Stimulated activated CD8-positive, alpha-beta memory T cell treated with anti-CD3 and anti-CD28 coated beads, Interleukin-2, amount 100 ng/mL, for 48 hours (primary cell): ENCODE results near the gene ASPHD2.

ENCODE experiments used
- DNase-seq, 2 donors: peaks; one replicate each; pipeline ENCODE4 v3.0.0-alpha.2; 2020; ENCODE audit warnings: low read depth in 2 of 2

The ASPHD2 gene

DNA sequence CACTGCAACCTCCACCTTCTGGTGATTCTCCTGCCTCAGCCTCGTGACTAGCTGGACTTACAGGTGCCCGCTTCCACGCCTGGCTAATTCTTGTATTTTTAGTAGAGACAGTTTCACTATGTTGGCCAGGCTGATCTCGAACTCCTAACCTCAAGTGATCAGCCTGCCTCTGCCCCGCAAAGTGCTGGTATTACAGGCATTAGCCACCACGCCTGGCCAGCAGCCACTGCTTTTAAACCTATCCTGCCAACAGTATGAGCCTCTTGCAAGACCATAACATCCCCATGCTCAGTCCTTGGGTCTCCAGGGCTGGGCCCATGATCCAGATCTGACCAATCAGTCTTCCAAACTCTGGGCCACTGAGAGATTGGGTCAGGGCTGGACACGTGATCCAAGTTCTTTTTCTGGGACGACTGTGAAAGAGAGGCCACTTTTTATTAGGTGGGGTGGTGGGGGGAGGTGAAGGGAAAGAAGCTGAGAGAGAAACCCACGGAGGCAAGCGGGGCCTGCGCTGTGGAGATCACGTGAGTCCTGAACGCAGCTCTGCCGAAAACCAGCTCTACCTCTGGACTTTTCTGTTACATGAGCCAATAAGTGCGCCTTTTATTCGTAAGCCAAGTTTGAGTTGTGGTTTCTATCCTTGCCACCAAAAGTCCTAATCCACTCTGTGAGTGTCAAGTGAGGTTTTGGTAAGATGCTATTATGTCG lies 17.9 kb downstream of the ASPHD2 start:
- DNase-seq: no peak

DNA sequence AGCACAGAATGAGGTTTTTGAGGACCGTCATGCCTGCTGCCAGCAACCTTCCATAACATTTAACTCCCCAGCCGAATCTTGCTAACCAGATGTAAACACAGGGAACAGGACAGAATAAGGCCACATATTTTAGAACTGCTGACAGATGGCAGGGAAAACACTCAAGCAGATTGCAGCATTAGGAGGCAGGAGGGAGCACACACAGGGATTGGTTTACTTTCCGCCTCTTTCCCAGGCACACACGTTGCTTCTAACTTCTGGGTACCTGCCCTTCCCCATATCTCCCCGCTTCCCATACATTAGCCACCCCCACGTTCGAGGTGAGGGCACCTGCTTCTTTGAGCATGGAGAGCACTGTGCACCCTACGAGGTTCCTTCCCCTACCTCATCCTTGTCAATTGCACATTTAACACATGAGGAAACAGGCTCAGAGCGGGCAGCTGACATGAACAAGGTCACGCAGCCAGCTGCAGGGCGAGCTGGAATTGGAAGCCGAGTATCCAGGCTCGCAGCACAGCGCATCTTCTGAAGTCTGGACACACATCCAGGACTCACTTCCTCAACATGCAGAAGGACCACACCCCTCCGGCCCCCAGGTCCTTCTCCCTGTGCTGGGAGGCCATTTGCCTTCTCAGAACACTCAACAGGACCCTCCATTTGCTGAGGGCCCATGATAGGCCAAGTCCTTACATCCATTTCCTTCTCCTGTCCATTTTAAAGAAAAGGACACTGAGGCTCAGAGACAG lies 18.7 kb downstream of the ASPHD2 start:
- no peak for DNase-seq

DNA sequence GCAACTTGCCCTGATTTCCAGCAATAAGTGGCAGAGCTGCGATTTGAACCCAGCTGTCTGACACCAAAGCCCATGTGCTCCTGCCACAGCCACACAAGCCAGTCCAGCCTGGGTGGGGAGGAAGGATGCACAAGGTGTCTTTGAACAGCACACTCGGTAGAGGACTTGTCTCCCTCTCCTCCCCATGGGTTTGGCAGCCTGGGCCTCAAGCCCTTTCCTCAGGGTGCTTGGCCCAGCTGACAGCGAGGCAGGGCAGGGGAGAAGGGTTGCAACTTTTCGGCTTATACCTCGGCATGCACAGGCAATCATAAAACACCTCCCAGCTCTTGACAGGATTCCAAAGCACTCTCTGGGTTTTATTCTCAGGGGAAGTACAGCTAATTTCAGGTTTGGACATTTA lies 19.3 kb downstream of the ASPHD2 start:
- no peak for DNase-seq

DNA sequence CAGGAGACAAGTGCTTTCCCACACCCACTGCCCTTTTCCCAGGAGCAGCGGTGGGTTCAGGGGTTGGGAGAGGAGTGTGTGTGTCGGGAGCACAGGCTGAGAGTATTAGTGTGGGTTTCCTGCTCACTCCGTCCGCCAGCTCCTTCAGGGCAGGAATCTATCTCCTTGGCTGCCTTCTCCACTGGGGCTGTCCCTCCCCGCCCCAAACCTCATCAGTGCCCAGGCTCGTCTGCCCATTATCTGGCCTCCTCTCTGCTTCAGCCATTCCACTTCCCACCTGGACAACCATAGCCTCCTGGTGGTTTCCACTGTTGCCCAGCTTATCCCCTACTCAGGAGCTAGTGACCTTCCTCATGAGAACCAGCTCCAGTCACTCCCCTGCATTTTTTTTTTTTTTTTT lies 19.9 kb downstream of the ASPHD2 start:
- DNase-seq: no peak

DNA sequence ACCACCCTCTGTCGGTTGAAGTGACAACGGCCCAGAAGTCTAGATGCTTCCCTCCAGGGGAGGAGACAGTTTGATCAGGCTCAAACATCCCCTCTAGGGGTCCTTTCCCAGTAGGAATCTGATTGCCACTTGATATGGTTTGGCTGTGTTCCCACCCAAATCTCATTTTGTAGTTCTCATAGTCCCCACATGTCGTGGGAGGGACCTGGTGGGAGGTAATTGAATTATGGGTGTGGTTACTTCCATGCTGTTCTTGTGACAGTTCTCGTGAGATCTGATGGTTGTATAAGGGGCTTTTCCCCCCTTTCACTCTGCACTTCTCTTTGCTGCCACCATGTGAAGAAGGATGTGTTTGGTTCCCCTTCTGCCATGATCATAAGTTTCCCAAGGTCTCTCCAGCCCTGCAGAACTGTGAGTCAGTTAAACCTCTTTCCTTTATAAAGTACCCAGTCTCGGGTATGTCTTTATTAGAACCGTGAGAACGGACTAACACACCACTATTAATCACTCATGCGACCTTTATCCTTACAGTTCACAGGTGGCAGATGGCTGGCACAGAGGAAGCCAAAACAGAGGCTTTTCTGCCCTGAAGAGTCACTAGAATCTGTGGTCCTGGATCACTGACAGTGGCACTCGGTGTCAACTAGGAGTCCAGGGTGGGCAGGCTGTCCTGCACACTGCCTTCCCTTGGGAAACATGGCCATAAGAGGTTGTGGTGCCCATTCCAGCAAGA lies 21.6 kb downstream of the ASPHD2 start:
- no peak for DNase-seq

DNA sequence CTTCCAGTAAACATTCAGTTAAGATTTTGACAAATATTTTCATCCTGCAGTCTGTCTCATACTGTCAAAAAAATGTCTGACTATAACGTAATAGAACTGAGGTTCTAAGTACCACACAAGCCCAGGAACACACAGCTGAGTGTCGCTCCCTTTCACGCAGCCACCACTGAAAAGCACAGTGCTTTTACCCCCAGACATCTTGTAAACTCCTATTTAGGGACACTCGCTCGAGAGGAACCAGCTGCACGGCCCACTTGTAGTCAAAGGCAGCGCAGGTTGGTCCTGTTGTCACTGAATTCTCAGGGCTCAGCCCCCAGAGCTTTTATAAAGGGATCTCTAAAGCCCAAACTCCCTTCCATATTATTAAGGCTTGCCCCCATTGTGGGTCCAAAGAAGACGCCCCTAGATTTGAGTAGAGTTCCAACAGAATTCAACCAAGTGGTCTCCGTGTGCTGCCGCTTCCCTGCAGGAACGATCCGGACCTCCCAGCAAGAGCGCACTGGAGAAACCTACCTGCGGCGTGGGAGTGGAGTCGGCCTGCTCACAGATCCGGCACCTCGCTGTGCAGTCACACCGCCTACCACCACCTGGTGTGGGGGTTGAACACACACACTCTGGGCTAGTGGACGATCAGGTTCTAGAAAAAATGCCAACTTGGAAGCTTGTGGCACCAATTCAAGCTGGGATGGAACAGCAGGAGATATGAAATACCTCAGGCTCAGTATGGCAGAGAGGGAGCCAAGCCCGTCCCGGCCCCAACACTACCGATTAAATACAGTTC lies 23.4 kb downstream of the ASPHD2 start:
- no peak for DNase-seq

DNA sequence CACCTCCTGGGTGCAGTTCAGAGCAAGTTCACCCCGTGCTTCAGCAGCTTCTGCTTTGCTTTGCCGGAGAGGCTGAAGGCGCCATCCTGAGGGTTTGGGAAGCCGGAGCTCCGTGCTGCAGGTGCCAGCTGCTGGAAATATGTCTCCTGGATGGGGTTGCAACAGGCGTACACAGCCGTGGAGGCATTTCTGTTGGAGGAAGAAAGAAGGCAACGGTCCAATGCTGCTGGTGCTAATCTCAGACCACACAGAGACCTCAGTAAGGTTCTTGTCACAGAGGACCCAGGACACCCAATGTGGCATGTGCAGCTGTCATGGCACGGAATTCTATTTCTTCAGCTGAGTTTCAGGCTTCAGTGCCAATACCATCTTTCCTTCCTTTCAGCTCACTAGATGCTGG lies 24.2 kb downstream of the ASPHD2 start:
- DNase-seq: no peak

DNA sequence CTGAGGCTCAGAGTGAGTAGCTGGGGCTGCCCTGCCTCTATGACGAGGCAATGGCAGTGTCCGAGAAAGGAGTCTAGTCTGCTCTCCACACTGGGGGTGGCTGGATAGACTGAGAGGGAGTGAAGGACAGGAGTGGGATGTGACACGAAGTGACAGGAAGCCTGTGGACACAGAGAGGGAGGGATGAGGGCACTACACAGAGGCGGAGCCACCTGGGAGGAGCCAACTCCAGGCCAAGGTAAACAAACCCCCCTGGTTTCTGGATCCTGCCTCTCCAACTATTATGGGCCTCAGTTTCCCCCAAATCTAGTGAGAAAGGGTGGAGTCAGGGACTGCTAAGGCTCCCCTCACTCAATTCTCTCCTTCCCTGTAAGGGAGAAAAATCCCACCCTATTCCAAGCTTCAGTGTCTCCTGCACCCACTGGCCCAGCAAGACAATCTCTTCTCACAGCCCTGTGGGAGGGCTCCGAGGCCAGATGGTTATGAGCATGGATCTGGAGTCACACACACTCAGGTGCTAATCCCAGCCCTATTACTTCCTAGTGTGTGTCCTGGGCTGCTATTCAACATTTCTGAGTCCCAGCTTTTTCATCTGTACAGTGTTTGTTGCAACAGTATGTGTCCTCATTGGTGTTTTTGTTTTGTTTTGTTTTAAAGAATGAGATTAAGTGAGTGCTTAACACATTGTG lies 24.9 kb downstream of the ASPHD2 start:
- DNase-seq: no peak

DNA sequence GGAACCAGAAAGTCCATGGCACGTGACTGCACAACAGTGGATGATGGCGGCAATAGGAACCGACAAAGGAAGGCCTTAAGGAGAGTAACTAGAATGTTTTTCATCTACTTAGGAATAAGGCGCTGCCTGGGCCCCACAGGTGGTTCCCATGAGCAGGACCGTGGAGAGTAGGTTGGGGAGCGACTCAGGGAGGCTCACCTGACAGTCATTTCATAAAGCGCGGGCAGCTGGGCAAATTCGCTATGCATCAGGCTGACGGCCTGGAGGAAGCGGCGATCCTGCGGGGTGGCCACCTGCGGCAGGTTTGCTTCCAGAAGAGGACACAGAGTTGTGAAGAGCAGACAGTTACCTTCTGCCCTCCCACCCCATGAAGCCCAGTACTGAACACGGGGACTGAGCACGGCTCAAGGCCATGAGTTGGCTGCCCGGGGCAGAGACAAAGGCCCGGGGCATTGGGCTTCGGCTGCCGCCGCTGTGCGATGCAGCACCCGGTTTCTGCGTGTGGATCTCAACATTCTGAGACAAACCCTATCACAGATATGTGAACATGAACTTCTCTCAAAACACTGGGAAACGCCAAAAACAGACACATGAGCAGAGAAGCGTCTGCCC lies 28.7 kb downstream of the ASPHD2 start:
- no peak for DNase-seq

DNA sequence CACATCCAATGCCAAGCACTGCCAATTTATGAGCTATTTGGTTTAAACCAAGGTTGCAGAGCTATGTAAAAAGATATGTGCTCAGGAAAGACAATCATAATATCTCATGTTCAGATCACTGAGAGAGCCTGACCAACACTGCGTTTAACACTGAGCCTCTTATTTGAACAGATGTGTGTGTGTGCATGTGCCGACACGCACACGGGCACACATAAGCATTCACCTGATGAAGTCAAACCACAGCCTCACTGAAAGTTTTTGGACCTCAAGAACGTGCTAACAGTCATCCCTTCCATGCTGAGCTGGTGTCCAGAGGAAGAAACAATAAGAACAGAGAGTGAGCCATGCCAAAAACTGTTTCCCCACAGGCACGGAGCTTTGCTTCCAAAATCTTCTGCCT lies 31.1 kb downstream of the ASPHD2 start:
- DNase-seq: no peak

DNA sequence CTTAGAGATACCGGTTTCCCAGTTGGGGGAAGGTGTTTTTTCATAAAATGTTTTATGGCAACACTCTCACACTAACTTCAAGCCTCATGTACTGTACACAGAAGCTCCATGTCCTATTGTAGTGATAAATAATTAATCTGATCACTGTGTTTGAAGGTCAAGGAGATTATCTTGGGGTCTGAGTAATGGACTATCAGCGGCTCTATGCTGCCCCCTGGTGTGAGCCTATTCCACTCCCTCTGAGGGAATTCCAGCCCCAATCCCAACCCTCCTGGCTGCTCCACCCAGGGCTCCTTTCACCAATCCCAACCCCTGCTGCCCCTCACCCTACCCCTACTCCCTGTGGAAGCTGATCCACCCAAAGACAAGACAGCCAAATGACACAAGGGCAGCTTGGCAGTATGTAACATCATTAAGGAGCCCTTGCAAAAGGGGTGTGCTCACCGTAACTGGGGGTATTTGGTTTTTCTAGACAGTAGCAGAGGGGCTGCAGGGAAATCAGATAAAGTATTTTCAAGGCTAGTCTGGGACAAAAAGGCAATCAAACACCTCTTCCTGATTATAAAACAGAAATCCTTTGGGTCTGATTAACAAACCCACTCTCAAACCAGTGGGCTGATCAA lies 32.2 kb downstream of the ASPHD2 start:
- peak; percentile 24 to 28 for DNase-seq

DNA sequence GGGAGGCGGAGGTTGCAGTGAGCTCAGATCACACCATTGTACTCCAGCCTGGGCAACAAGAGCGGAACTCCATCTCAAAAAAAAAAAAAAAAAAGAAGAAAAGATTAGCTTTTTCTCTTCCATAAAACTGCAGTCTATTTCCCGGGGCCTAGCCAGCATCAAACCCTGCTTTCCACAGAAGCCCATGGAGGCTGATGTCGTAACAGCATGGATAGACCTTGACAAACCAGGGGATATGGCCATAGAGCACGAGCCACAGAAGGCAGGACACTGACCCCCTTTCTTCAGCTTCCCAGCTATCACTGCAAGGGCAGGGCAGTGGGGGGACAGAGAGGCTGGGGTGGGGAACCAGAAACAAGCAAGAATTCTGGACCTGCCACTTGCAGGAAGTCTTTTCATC lies 33.0 kb downstream of the ASPHD2 start:
- DNase-seq: no peak

DNA sequence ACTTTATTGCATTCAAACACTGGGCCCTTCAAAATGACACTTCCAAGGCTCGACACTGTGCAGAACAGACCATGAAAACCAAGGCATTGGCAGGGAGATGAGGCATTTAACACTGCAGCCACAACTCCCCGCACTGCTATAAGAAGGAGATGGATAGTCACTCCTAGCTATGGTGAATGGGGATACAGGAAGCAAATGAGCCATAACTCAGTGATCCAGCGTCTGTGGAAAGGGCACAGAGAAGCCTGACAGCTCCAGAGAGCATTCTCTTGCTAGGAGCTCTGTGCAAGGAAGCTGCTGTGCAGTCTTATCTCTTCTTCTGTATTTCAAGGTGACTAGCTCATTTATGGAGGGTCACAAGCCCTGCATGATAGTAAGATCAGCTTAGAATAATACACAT lies 33.6 kb downstream of the ASPHD2 start:
- no peak for DNase-seq

DNA sequence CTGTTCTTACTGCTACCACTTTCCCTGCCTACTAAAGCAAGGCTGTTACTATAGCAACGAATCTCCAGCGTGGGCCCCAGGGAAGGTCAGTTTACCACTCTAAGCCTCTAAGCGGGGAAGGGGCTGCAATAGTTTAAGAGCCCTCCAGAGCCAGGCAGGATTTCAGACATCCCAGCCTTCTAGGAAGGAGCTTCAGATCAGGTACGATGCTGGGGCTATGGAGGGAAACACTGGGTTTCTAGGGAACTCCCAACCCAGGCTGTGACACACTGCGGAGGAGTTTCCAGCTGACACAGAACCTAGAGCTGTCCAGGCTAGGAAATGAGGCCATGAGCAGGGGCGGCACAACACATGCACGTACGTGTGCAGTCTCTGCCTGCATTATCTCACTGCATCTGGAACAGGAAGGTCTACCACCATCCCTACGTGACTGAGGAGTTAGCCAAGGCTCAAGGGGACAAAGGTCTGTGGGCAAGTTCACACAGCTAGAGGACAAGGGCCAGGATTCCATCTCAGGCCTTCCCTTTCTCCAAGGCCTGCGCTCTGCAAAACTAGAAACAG lies 34.1 kb downstream of the ASPHD2 start:
- no peak for DNase-seq

DNA sequence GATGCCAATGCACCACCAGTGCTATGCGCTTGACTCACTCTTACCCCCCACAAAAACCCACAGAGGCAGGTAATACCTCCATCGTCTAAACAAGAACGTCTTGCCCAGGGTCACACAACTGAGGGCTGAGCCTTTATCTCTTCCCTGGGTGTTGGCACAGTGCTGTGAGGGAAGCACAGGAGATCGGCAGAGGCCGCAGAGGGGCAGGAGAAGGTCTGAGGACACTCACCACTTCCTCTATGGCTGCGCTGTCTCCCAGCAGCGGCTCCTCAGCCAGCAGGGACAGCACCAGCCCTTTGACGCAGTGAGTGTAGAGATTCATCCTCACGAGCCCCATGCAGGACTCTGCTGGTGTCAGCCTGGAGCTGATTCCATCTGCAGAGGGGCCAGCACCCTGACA lies 34.6 kb downstream of the ASPHD2 start:
- DNase-seq: no peak

DNA sequence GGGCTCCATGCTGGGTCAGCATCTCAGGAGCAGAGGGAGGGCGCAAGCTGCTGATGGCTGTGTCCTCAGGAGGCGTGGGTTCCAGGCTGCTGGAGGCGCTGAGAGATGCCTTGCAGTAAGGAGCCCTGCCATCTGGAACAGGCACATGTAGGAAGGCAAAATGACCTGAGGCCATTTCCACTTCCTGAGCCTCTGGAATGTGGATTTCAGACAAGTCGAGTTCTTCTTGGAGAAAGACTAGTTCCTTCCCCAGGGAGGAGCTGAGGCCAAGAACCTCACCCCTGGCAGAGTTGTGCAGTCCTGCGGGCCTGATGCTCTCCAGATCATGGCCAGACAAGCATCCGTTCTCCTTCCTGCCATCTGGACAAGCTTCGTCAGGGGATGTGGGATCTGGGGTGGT lies 35.3 kb downstream of the ASPHD2 start:
- no peak for DNase-seq

DNA sequence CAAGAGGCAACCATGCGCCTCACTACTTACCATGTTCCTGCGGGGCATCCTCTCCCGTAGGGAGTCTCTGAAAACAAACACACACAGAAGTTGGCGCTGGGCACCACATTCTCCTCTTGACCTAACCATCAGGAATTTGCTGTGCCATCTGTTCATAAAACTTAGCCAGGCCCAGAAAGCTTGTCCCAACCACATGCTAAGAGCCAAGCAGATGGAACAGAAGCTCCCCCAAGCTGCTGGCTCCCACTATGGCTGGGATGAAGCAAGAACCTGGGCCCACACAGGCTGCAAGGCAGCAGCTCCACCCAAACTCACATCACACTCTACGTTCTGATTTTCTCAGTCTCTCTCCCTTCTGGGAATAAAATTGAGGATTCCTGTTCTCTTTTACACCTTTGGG lies 37.1 kb downstream of the ASPHD2 start:
- no peak for DNase-seq

DNA sequence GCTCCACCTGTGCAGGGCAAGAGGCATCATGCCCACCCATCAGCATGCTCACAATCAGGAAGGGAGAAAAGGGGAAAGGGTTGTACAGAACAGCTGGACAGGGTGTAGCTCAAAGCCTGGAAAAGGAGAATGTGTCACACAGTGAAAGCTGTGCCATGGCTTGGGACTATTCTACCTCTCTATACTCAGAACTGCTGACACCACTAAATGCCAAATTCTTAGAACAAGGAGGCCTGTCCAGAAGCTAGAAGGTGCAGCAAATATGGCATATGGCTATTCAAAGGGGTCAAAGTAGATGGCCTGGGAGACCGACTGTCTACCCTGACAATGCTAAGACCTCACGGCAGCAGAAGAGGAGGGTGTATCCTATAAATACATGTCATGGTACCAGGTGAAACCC lies 41.7 kb downstream of the ASPHD2 start:
- no peak for DNase-seq

DNA sequence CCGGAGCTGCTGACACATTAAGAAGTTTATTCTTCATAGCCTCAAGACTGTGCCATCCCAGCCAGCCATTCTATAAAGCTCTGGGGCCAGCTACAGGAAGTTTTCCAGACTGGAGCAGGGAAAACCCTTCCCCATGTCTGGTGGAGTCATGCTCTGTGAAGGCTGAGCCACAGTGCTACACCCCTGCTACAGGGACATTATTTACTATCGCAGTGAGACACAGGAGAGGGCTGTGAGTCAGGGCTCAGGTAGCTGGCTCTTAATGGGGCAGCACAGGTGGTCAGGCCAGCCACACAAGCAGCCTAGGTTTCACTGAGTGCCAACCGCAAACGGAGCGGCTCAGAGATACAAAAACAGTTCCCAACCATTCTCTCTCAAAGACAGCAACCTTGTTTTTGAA lies 42.5 kb downstream of the ASPHD2 start:
- no peak for DNase-seq

DNA sequence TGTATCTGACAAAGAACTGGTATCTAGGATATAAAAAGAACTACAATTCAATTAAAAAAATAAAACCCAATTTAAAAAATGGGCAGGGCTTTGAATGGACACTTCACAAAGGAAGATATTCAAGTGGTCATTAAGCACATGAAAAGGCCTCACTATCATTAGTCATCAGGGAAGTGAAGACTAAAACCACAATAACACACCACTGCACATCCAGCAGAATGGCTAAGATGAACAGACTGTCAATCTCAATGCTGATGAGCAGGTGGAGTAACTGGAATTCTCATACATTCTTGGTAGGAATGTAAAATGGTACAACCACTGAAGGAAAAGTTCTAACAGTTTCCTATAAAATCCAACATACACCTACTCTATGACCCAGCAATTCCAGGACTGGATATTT lies 45.6 kb downstream of the ASPHD2 start:
- no peak for DNase-seq
